K562 (cell line): Measurements from ENCODE around the gene SERBP1.

ENCODE experiments used
- FOXM1 ChIP-seq, 2 experiments: fragments of 450-650 bp in 1 of 2; sonication (generic) in 1 of 2; formaldehyde crosslinking in 1 of 2; IDR thresholded peaks; 2 replicates each; pipeline versions ENCODE4 v1.6.1 to v1.9.0; 2017 to 2022; ENCODE audit warnings: low read depth in 2 of 2, mild to moderate bottlenecking in 2 of 2, missing genetic modification reagents in 1 of 2, moderate library complexity in 1 of 2
- MTF1 ChIP-seq: fragments of 250-450 bp; sonication (Bioruptor Pico); IDR thresholded peaks from 2 replicates; pipeline ENCODE4 v1.9.0; 2021; ENCODE audit warnings: moderate library complexity, mild to moderate bottlenecking, inconsistent platforms, borderline replicate concordance
- NFXL1 ChIP-seq: fragments of 450-650 bp; formaldehyde crosslinking; IDR thresholded peaks from 2 replicates; pipeline ENCODE4 v1.4.0; 2021; ENCODE audit warnings: mild to moderate bottlenecking
- POLR2A ChIP-seq: fragments of 450-650 bp; conservative IDR thresholded peaks from 2 replicates; pipeline ENCODE4 v1.6.1; 2016
- POLR2AphosphoS5 ChIP-seq: IDR thresholded peaks from 2 replicates; pipeline ENCODE4 v1.6.1; 2011; ENCODE audit warnings: mild to moderate bottlenecking, low read depth, low read length, moderate library complexity; ENCODE audit not compliant: control insufficient read depth, insufficient read depth
- RAD51 ChIP-seq: fragments of 450-650 bp; IDR thresholded peaks from 2 replicates; pipeline ENCODE4 v1.7.1; 2016; ENCODE audit warnings: low read depth, mild to moderate bottlenecking, borderline replicate concordance
- SIX5 ChIP-seq, 2 experiments: IDR thresholded peaks; 2 replicates each; pipeline ENCODE4 v1.6.1; 2011; ENCODE audit warnings: low read length in 2 of 2, borderline replicate concordance in 1 of 2, low read depth in 1 of 2, mild to moderate bottlenecking in 1 of 2, moderate library complexity in 1 of 2; ENCODE audit not compliant: insufficient read depth in 1 of 2
- SMC3 ChIP-seq: conservative IDR thresholded peaks from 2 replicates; pipeline ENCODE4 v1.6.1; 2011; ENCODE audit warnings: low read depth, low read length, improper control_type of control experiment; ENCODE audit not compliant: insufficient read depth
- YY1 ChIP-seq, 3 experiments: IDR thresholded peaks; 2 replicates each; pipeline ENCODE4 v1.6.1; 2011; ENCODE audit warnings: low read length in 2 of 3, mild to moderate bottlenecking in 2 of 3, moderate library complexity in 2 of 3, borderline replicate concordance in 1 of 3, control low read depth in 1 of 3, low read depth in 1 of 3; ENCODE audit not compliant: insufficient read depth in 3 of 3, insufficient replicate concordance in 2 of 3, control insufficient read depth in 1 of 3, insufficient read length in 1 of 3; ENCODE audit errors: extremely low read depth in 1 of 3
- TF ChIP-seq, protein P1 (sequence below): sonication (generic); formaldehyde crosslinking; IDR thresholded peaks from 2 replicates; pipeline ENCODE4 v1.4.0; 2020; ENCODE audit warnings: mild to moderate bottlenecking, missing genetic modification reagents
- TF ChIP-seq, protein P2 (sequence below), 2 experiments: fragments of 450-650 bp; IDR thresholded peaks; 2 replicates each; pipeline ENCODE4 v1.6.1; 2016
- TF ChIP-seq, protein P3 (sequence below), 3 experiments: IDR thresholded peaks in 2 of 3; conservative IDR thresholded peaks in 1 of 3; 2 replicates each; pipeline ENCODE4 v1.5.1; 2011 to 2012; ENCODE audit warnings: low read length in 3 of 3, mild to moderate bottlenecking in 3 of 3, control low read depth in 2 of 3, improper control_type of control experiment in 1 of 3, inconsistent platforms in 1 of 3, low read depth in 1 of 3, mixed read lengths in 1 of 3, moderate library complexity in 1 of 3; ENCODE audit not compliant: insufficient read depth in 2 of 3

DNA sequence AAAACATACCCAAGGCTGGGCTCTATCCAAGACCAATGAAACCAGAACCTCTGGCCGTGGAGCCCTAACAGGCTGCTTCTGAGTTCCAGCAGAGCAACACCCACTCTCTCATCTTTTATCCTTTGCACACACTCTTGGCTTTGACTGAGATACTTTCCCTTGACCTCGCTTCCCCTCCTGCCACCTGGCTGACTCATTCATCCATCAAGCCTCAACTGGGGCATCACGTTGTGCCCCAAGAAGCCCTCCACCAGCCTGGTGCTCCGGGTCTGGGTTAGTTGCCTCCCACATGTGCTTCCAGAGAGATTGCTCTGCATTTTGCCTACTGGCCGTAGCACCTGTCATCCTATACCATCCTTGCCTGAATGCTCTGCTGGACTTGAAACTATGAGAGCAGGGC, 34.5 kb upstream of the SERBP1 start:
- no peak for TF ChIP-seq SMC3
- TF ChIP-seq, protein P1, sequence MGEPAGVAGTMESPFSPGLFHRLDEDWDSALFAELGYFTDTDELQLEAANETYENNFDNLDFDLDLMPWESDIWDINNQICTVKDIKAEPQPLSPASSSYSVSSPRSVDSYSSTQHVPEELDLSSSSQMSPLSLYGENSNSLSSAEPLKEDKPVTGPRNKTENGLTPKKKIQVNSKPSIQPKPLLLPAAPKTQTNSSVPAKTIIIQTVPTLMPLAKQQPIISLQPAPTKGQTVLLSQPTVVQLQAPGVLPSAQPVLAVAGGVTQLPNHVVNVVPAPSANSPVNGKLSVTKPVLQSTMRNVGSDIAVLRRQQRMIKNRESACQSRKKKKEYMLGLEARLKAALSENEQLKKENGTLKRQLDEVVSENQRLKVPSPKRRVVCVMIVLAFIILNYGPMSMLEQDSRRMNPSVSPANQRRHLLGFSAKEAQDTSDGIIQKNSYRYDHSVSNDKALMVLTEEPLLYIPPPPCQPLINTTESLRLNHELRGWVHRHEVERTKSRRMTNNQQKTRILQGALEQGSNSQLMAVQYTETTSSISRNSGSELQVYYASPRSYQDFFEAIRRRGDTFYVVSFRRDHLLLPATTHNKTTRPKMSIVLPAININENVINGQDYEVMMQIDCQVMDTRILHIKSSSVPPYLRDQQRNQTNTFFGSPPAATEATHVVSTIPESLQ (CRISPR knock-in tag): no peak
- TF ChIP-seq, protein P2, sequence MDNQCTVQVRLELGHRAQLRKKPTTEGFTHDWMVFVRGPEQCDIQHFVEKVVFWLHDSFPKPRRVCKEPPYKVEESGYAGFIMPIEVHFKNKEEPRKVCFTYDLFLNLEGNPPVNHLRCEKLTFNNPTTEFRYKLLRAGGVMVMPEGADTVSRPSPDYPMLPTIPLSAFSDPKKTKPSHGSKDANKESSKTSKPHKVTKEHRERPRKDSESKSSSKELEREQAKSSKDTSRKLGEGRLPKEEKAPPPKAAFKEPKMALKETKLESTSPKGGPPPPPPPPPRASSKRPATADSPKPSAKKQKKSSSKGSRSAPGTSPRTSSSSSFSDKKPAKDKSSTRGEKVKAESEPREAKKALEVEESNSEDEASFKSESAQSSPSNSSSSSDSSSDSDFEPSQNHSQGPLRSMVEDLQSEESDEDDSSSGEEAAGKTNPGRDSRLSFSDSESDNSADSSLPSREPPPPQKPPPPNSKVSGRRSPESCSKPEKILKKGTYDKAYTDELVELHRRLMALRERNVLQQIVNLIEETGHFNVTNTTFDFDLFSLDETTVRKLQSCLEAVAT (IDR thresholded peaks at IDR 0.05): no peak
- no peak for TF ChIP-seq POLR2AphosphoS5
- TF ChIP-seq NFXL1 (CRISPR knock-in tag): no peak
- no peak for TF ChIP-seq RAD51
- TF ChIP-seq FOXM1 (IDR thresholded peaks at IDR 0.05; ENCODE audit: low read depth): no peak
- no peak for TF ChIP-seq FOXM1 (CRISPR knock-in tag; IDR thresholded peaks at IDR 0.05; ENCODE audit: low read depth)
- no peak for TF ChIP-seq SIX5 (IDR thresholded peaks at IDR 0.05; ENCODE audit: borderline replicate concordance in 1 of 2, insufficient read depth in 1 of 2, low read depth in 1 of 2, low read length in 2 of 2)
- TF ChIP-seq, protein P3, sequence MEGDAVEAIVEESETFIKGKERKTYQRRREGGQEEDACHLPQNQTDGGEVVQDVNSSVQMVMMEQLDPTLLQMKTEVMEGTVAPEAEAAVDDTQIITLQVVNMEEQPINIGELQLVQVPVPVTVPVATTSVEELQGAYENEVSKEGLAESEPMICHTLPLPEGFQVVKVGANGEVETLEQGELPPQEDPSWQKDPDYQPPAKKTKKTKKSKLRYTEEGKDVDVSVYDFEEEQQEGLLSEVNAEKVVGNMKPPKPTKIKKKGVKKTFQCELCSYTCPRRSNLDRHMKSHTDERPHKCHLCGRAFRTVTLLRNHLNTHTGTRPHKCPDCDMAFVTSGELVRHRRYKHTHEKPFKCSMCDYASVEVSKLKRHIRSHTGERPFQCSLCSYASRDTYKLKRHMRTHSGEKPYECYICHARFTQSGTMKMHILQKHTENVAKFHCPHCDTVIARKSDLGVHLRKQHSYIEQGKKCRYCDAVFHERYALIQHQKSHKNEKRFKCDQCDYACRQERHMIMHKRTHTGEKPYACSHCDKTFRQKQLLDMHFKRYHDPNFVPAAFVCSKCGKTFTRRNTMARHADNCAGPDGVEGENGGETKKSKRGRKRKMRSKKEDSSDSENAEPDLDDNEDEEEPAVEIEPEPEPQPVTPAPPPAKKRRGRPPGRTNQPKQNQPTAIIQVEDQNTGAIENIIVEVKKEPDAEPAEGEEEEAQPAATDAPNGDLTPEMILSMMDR (IDR thresholded peaks at IDR 0.05 in 2 of 3, conservative IDR thresholded peaks at IDR 0.05 in 1 of 3; ENCODE audit: insufficient read depth in 2 of 3, low read depth in 1 of 3, low read length in 3 of 3): no peak
- TF ChIP-seq MTF1 (CRISPR knock-in tag): no peak
- TF ChIP-seq POLR2A: no peak
- no peak for TF ChIP-seq YY1 (IDR thresholded peaks at IDR 0.05; ENCODE audit: borderline replicate concordance in 1 of 3, control insufficient read depth in 1 of 3, extremely low read depth in 1 of 3, insufficient read depth in 3 of 3, insufficient read length in 1 of 3, insufficient replicate concordance in 2 of 3, low read depth in 1 of 3, low read length in 2 of 3)
